Activated T-helper 1 cell treated with anti-CD3 and anti-CD28 coated beads, Interleukin-12 subunit alpha, Interleukin-12 subunit beta, Interleukin-2, Interleukin-4 antibody, amounts not matched to agents 30 ng/mL and 10 ng/mL and 1 ng/mL, durations not matched to agents 14 hours and 24 hours and 36 hours (primary cell): Measurements from ENCODE around the gene FAM181A. TPM values are rescaled to one million over a fixed set of nuclear protein-coding genes. Genes with fewer than 3 reads are reported as not detected.

Experiments used
- DNase-seq: peaks from one replicate; pipeline ENCODE4 v3.0.0; 2021; ENCODE audit warnings: low spot score
- H3K27ac Mint-ChIP-seq: one replicate; pipeline ENCODE4 v1.8.0; 2021; ENCODE audit warnings: mild to moderate bottlenecking, mixed read lengths
- H3K27me3 Mint-ChIP-seq: one replicate; pipeline ENCODE4 v1.8.0; 2022; ENCODE audit warnings: mild to moderate bottlenecking, moderate library complexity, mixed read lengths; ENCODE audit not compliant: insufficient read depth
- H3K36me3 Mint-ChIP-seq: one replicate; pipeline ENCODE4 v1.8.0; 2021; ENCODE audit warnings: low read depth, mixed read lengths
- H3K4me1 Mint-ChIP-seq: one replicate; pipeline ENCODE4 v1.8.0; 2021; ENCODE audit warnings: low read depth, mixed read lengths
- H3K4me3 Mint-ChIP-seq: one replicate; pipeline ENCODE4 v1.8.0; 2021; ENCODE audit warnings: mild to moderate bottlenecking, moderate library complexity, mixed read lengths
- H3K9me3 Mint-ChIP-seq: one replicate; pipeline ENCODE4 v1.8.0; 2021; ENCODE audit warnings: mixed read lengths
- intact Hi-C: fragments of 100-400 bp; cut with micrococcal nuclease; formaldehyde crosslinking; loops from one replicate; pipeline ENCODE4 v1.15.1; 2024
- total RNA-seq: library from RNA; stranded (reverse); gene quantifications from 2 replicates; pipeline ENCODE4 v1.2.3, GENCODE V29; 2022

FAM181A gene
- total RNA-seq, 1 donor from 2014 or later = not detected

DNA sequence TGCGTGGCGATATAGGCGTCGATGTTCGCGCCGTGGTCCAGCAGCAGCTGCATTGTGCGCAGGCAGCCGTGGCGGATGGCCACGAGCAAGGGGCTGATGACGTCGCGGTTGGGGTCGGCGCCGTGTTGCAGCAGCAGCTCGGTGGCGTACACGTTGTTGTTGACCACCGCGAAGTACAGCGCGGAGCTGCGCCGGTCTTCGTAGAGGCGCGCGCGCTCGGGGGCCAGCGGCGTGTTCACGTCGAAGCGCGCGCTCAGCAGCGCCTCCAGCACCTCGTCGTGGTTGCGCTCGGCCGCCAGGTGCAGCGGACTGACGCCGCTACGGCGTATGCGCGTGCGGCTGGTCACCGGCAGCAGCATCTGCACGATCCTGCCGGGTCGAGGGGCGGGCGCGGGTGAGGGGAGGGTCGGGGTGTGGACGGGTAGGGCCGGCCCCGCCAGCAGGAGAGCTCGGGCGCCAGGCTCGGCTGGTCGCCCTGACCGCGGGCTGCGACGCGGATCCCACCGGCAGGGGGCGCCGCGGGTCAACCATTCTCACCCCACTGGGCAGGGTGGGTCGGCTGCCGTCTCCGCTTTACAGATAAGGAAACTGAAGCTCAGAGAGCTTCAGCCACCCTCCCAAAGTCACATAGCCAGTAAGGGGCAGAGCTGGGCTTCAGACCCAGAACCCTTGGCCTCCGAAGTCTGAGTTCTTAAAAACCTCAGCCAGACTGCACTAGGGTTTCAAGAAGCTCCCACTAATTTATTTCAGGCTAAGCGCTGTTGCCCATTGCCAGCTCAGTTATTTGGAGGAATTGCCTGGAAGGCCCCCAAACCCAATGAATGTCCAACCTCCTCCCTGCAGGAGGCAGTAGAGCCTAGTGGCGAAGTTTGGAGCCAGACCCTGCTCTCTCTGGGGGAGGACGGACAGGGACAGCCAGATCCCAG is 12.4 kb downstream of the FAM181A start:
- peaks cover 40% of the 10 kb centered on the region for H3K36me3 Mint-ChIP-seq
- peak overlapping the region; percentile 88 for H3K27ac Mint-ChIP-seq
- peak overlapping the region; percentile 64 for H3K4me3 Mint-ChIP-seq
- H3K4me1 Mint-ChIP-seq = peaks cover 24% of the 10 kb centered on the region
- no peaks in the 10 kb centered on the region for H3K27me3 Mint-ChIP-seq
- H3K9me3 Mint-ChIP-seq = no peaks in the 10 kb centered on the region
- intact Hi-C loops = loop anchor here (1.0 to 2.0 kb wide), 9 partner anchors 11 to 241 kb away; partner anchors contain the start of genes ASB2, DDX24, IFI27L1 and OTUB2
- DNase-seq = peak; percentile 87

DNA sequence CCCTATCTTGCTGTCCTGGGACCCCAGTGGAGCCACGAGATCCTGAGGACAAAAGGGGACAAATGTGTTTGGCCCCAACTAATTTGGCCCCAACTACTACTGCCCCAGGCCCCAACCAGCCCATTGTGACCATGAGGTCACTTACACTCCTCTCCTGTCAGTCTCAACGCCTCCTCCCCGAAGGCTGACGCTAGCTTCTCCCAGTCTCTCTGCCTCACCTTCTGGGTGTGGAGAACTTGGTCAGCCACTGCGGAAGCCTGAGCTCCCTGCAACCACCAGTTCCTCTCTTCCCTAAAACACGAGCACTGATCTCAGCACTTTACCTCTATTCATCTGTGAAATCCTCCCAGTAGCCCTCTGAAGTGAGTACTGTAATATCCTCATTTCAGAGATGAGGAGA is 13.3 kb downstream of the FAM181A start:
- Mint-ChIP-seq H3K27me3 (no peaks in the 10 kb centered on the region), H3K27ac (peak overlapping the region; percentile 88), H3K36me3 (peaks cover 39% of the 10 kb centered on the region), H3K4me1 (peaks cover 24% of the 10 kb centered on the region), H3K9me3 (no peaks in the 10 kb centered on the region), H3K4me3 (peak overlapping the region; percentile 19)
- intact Hi-C loops = loop anchor here (1.0 kb wide), 1 partner anchor 10 kb away; no protein-coding TSS in a partner anchor
- no peak for DNase-seq

DNA sequence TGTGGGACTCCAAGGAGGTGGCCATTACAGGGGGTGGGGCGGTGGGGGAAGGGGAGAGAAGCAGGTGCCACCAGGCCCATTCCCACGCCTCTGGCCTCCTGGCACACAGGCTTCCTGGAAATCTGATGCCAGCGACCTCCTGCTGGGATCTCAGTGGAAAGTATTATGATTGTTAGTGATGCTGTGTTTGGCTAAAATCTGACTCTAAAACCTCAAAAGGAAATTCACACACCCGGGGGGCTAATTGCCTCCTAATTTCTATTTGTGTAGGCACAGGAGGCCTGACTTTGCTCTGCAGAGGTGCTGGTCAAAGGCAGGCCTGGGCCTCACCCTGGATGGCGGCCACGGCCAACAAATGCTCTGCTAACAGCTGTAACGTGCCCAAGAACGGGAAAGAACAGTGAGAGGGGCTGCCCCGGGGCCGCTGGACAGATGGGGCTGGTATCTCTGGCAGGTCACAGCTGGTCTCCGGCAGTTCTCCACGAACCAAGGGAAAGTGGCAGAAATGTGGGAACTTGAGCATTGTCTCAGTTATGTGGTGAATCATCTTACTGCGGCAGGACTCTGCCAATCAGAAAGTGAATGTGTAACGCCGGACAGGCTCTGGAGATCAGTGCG is 14.3 kb downstream of the FAM181A start:
- H3K4me3 Mint-ChIP-seq = no peak overlapping the region

DNA sequence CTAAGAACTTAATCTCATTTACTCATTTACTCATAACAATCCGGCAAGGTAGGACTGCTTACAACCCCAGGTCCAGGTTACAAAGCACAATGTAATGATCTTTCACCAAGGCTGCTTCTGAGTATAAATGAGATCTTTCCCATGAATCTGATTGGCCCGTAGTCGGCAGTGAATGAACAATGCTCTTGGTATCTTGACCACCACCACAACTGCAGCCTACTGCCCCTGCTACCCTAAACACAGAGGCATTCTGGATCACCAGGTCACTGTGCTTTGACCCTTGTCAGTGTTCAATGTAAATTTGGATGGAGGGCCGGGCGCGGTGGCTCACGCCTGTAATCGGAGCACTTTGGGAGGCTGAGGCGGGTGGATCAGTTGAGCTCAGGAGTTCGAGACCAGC is 15.9 kb downstream of the FAM181A start:
- H3K27ac Mint-ChIP-seq = no peak overlapping the region
- intact Hi-C loops = no loop called here
- H3K4me1 Mint-ChIP-seq = peaks cover 19% of the 10 kb centered on the region

More for the DNA sequence above, 14.3 kb downstream of the FAM181A start:
- Mint-ChIP-seq H3K36me3 (peaks cover 35% of the 10 kb centered on the region), H3K9me3 (no peaks in the 10 kb centered on the region), H3K27me3 (no peaks in the 10 kb centered on the region), H3K4me1 (peaks cover 19% of the 10 kb centered on the region), H3K27ac (peak overlapping the region; percentile 31)
- intact Hi-C loops = no loop called here
- no peak for DNase-seq

DNA sequence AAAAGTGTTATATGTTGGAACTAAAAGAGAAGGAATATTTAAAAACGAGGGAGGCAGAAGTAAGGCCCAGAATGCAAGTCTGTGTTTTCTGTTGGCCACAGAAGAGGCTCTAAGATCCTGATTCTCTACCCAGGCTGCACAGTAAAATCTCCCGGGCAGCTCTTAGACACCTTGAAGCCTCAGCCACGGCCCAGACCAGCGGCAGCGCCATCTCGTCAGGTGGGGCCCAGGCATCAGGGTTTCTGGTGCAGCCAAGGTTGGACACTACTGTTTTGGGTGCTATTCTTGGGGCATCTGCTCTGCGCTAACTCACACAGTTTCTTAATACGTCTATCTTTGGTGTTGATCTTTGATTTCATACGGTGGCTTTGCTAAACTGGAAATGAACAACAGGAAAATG is 16.8 kb downstream of the FAM181A start:
- DNase-seq = no peak
- Mint-ChIP-seq H3K4me1 (peaks cover 24% of the 10 kb centered on the region), H3K36me3 (peaks cover 32% of the 10 kb centered on the region), H3K27ac (no peak overlapping the region), H3K4me3 (no peak overlapping the region), H3K9me3 (no peaks in the 10 kb centered on the region), H3K27me3 (no peaks in the 10 kb centered on the region)
- intact Hi-C loops = no loop called here

More for the DNA sequence above, 15.9 kb downstream of the FAM181A start:
- no peak for DNase-seq
- Mint-ChIP-seq H3K4me3 (no peak overlapping the region), H3K9me3 (no peaks in the 10 kb centered on the region), H3K27me3 (no peaks in the 10 kb centered on the region), H3K36me3 (peaks cover 30% of the 10 kb centered on the region)

- no peaks in the 10 kb centered on the region for H3K9me3 Mint-ChIP-seq
- H3K27me3 Mint-ChIP-seq = no peaks in the 10 kb centered on the region
- H3K4me1 Mint-ChIP-seq = peaks cover 28% of the 10 kb centered on the region
- H3K36me3 Mint-ChIP-seq = peaks cover 38% of the 10 kb centered on the region
- H3K27ac Mint-ChIP-seq = no peak overlapping the region
- H3K4me3 Mint-ChIP-seq = no peak overlapping the region
- no peak for DNase-seq
- intact Hi-C loops = no loop called here
Observed at GRCh38 chr14:93944348-93945069, 17.4 kb downstream of the FAM181A start.

DNA sequence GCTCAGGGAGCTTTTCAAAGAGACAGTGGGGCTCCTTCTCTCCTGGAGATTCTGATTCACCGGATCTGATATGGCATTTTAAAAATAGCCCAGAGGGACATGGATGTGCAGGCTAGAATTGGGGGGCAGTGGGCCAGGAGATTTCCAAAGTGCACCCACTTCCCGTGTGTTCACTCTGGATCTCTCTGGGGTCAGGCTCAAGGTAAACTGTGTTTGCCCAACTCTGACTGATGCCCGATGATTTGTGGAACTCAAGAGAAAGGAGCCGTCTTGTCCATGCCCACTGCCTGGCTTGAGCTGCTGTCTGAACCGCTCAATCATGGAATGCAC is 17.9 kb downstream of the FAM181A start:
- Mint-ChIP-seq H3K4me3 (no peak overlapping the region), H3K27me3 (no peaks in the 10 kb centered on the region), H3K4me1 (peaks cover 27% of the 10 kb centered on the region), H3K36me3 (peaks cover 43% of the 10 kb centered on the region), H3K27ac (no peak overlapping the region), H3K9me3 (no peaks in the 10 kb centered on the region)
- intact Hi-C loops = no loop called here
- DNase-seq = no peak

DNA sequence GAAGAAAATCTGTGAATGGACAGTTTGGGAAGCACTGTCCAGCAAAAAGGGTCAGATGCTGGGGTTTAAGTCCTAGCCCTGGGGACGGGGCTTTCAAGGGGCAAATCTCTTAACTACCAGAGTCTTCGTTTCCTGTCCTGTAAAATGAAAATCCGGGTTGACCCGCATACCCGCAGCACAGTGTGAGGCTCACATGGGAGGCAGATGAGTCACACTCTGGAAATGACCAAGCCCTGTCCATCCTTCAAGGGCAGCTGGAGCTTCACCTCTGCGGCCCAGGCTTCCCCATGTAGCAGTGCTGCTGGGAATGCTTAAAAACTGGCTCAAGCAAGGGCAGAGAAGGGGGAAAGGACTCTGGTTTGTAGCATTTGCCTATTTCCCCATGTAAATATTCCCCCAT is 19.0 kb downstream of the FAM181A start:
- Mint-ChIP-seq H3K36me3 (peaks cover 47% of the 10 kb centered on the region), H3K27me3 (no peaks in the 10 kb centered on the region), H3K27ac (no peak overlapping the region)

DNA sequence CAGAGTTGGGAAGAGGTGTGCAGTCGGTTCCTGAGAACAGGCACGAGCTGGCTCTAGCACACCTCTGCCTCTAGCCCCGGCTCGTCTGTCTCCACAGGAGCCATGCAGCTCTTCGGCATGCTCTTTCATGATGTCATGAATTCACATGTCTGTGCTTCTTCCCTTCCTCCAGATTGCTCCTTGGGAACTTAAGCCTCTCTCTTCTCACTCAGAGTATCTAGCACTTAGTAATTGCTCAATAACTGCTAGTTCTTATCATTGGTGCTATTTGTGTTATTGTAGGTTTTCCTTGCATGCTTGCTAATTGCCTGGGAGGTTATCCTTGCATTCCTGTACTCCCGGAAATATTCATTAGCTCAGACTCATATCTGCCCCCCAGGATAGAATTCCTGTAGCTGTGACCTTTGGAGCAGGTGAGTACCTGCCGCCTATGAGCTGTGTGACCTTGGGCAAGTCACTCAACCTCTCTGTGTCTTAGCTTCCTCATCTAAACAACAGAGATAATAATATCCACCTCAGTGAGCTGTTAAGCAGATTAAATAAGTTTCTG is 19.5 kb downstream of the FAM181A start:
- Mint-ChIP-seq H3K36me3 (peaks cover 47% of the 10 kb centered on the region), H3K4me1 (peaks cover 28% of the 10 kb centered on the region), H3K9me3 (no peaks in the 10 kb centered on the region), H3K27ac (no peak overlapping the region), H3K4me3 (no peak overlapping the region), H3K27me3 (no peaks in the 10 kb centered on the region)
- no peak for DNase-seq
- intact Hi-C loops = no loop called here

More for the DNA sequence above, 19.0 kb downstream of the FAM181A start:
- no peak overlapping the region for H3K4me3 Mint-ChIP-seq
- intact Hi-C loops = no loop called here
- DNase-seq = no peak
- H3K9me3 Mint-ChIP-seq = no peaks in the 10 kb centered on the region
- peaks cover 27% of the 10 kb centered on the region for H3K4me1 Mint-ChIP-seq

GRCh38 chr14:93947282-93947681 is 20.1 kb downstream of the FAM181A start:
- intact Hi-C loops = no loop called here
- Mint-ChIP-seq H3K27ac (no peak overlapping the region), H3K4me3 (no peak overlapping the region), H3K9me3 (no peaks in the 10 kb centered on the region), H3K27me3 (no peaks in the 10 kb centered on the region), H3K36me3 (peaks cover 46% of the 10 kb centered on the region), H3K4me1 (peaks cover 34% of the 10 kb centered on the region)
- no peak for DNase-seq

DNA sequence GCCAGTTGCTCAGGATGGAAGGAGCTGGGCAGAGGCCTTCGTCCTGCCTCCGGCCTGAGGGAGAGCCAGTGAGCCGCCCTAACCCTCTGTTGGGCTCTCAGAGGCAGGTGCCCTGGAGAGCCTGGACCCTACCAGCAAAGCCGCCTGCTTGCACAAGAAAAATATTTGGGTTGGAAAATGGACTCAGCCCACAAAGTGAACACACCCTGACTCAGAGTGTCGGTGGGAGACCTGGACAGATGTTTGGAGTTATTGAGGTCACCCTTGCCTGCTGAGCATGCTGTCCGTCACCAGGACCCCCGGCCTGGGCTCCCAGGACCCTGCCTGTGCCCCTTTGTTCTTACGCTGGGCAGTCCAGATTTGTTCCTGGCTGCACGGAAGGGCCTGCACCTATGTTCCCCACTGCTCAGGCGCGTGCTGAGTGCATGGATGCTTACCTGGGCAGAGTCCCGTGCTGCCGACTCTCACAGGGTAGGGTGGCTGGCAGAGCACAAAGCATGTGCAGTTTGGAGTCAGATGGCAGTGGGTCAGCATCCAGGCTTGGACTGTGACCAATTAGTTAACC is 22.4 kb downstream of the FAM181A start:
- intact Hi-C loops = loop anchor here (1.0 kb wide), 1 partner anchor 9 kb away; no protein-coding TSS in a partner anchor
- Mint-ChIP-seq H3K4me3 (no peak overlapping the region), H3K9me3 (no peaks in the 10 kb centered on the region), H3K4me1 (peaks cover 57% of the 10 kb centered on the region), H3K36me3 (peaks cover 47% of the 10 kb centered on the region), H3K27ac (peak overlapping the region; percentile 32), H3K27me3 (no peaks in the 10 kb centered on the region)
- DNase-seq = no peak

DNA sequence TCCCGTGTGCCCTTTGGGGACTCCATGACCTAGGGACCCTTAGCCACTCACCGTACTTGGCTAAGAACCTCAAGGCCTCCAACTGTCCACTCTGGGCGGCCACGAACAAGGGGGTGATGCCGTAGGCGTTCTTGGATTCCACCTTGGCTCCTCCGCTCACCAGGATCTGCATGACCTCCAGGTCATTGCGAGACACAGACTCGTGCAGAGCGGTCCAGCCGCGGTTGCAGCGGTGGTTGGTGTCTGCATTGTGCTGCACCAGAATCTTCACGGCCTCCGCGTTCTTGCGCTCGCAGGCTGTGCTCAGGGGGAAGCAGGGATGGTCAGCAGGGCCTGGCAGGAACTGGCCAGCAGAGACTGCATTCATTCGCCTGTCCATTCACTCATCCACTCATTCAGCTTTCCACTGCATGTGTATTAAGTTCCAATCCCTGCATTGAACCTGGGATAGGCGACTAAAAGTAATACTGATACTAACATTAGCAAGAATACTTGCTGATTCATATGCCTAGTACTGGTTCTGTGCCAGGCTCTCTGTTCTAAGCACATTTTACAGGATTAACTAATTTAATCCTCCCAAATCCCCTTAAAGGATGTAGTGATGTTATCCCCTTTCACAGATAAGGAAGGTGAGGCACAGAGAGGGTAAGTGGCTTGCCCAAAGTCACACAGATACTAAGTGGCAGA is 23.9 kb downstream of the FAM181A start:
- Mint-ChIP-seq H3K36me3 (peaks cover 46% of the 10 kb centered on the region), H3K4me3 (no peak overlapping the region), H3K27ac (peak overlapping the region; percentile 63), H3K9me3 (no peaks in the 10 kb centered on the region), H3K4me1 (peaks cover 71% of the 10 kb centered on the region), H3K27me3 (no peaks in the 10 kb centered on the region)
- intact Hi-C loops = loop anchor here (1.0 kb wide), 1 partner anchor 11 kb away; no protein-coding TSS in a partner anchor
- no peak for DNase-seq
